Mesendoderm (in vitro differentiated cells): ENCODE results near the gene BEST2.

Experiments
- DNase-seq: peaks from one replicate; pipeline ENCODE4 v3.0.0; 2013
- H2AK5ac ChIP-seq: 2 replicates; pipeline ENCODE4 v1.6.1; 2013; ENCODE audit warnings: low read length, inconsistent platforms
- H2BK120ac ChIP-seq: 2 replicates; pipeline ENCODE4 v1.6.1; 2013; ENCODE audit warnings: low read depth, mild to moderate bottlenecking, low read length, moderate library complexity, mixed read lengths
- H2BK15ac ChIP-seq: replicated peaks from 2 replicates; pipeline ENCODE4 v1.6.1; 2013; ENCODE audit warnings: low read depth, mild to moderate bottlenecking, moderate library complexity
- H2BK5ac ChIP-seq: 2 replicates; pipeline ENCODE4 v1.6.1; 2013; ENCODE audit warnings: low read length, inconsistent platforms
- H3K18ac ChIP-seq: 2 replicates; pipeline ENCODE4 v1.6.1; 2013; ENCODE audit warnings: mild to moderate bottlenecking, low read length, mixed read lengths
- H3K23ac ChIP-seq: one replicate; pipeline ENCODE4 v1.6.1; 2013; ENCODE audit warnings: low read length
- H3K27ac ChIP-seq: 2 replicates; pipeline ENCODE4 v1.5.1; 2013; ENCODE audit warnings: low read depth, mild to moderate bottlenecking, inconsistent platforms, low read length, moderate library complexity
- H3K27me3 ChIP-seq: 2 replicates; pipeline ENCODE4 v1.6.1; 2013; ENCODE audit warnings: low read length, control low read depth, mild to moderate bottlenecking, inconsistent platforms; ENCODE audit not compliant: insufficient read depth, poor library complexity
- H3K36me3 ChIP-seq: 2 replicates; pipeline ENCODE4 v1.6.1; 2013; ENCODE audit warnings: low read length, inconsistent platforms; ENCODE audit not compliant: control insufficient read depth, insufficient read depth
- H3K4ac ChIP-seq: one replicate; pipeline ENCODE4 v1.6.1; 2013; ENCODE audit warnings: low read depth, mild to moderate bottlenecking, low read length, moderate library complexity
- H3K4me1 ChIP-seq: 2 replicates; pipeline ENCODE4 v1.6.1; 2013; ENCODE audit warnings: low read depth, low read length, inconsistent platforms; ENCODE audit not compliant: control insufficient read depth
- H3K4me2 ChIP-seq: 2 replicates; pipeline ENCODE4 v1.6.1; 2013; ENCODE audit warnings: low read length
- H3K4me3 ChIP-seq: 2 replicates; pipeline ENCODE4 v1.5.1; 2013; ENCODE audit warnings: mild to moderate bottlenecking, low read length
- H3K56ac ChIP-seq: one replicate; pipeline ENCODE4 v1.6.1; 2013; ENCODE audit warnings: low read length
- H3K79me1 ChIP-seq: 2 replicates; pipeline ENCODE4 v1.6.1; 2013; ENCODE audit warnings: low read length, inconsistent platforms
- H3K79me2 ChIP-seq: 2 replicates; pipeline ENCODE4 v1.6.1; 2013; ENCODE audit warnings: mild to moderate bottlenecking, low read length; ENCODE audit not compliant: control insufficient read depth, insufficient read depth
- H3K9ac ChIP-seq: 2 replicates; pipeline ENCODE4 v1.6.1; 2013; ENCODE audit warnings: low read length, inconsistent platforms
- H4K5ac ChIP-seq: one replicate; pipeline ENCODE4 v1.6.1; 2013; ENCODE audit warnings: low read length
- H4K8ac ChIP-seq: one replicate; pipeline ENCODE4 v1.6.1; 2013; ENCODE audit warnings: low read depth, mild to moderate bottlenecking, control low read depth, low read length, moderate library complexity
- WGBS: extraction: QIAGEN DNeasy Blood & Tissue Kit; methylation state at CpG from one replicate; pipeline ENCODE4 v1.1.7; 2013; ENCODE audit warnings: low lambda C conversion rate, missing lambda C conversion rate; ENCODE audit not compliant: insufficient coverage; ENCODE audit errors: extremely low coverage; 5-methylcytosine and 5-hydroxymethylcytosine counted together

BEST2 gene

GRCh38 chr19:12757544-12758274 is 6.1 kb downstream of the BEST2 start:
- peak; percentile 89 for DNase-seq
- Histone ChIP-seq H2BK120ac (no peak overlapping the region), H3K79me2 (no peaks in the 10 kb centered on the region), H3K79me1 (no peaks in the 10 kb centered on the region), H3K4me2 (peak overlapping the region; percentile 16), H3K36me3 (no peaks in the 10 kb centered on the region), H3K9ac (peak overlapping the region; percentile 36), H3K27ac (no peak overlapping the region), H2BK15ac (no peak overlapping the region), H3K4ac (no peak overlapping the region), H3K27me3 (no peaks in the 10 kb centered on the region), H4K8ac (no peak overlapping the region), H2AK5ac (no peak overlapping the region), H4K5ac (no peak overlapping the region), H2BK5ac (no peak overlapping the region), H3K56ac (peak overlapping the region; percentile 68), H3K4me1 (no peaks in the 10 kb centered on the region), H3K4me3 (no peak overlapping the region), H3K18ac (no peak overlapping the region), H3K23ac (no peak overlapping the region)
- no CpG with 5 or more reads among the region's 60 CpGs for WGBS

GRCh38 chr19:12759686-12760085 is 8.1 kb downstream of the BEST2 start:
- no CpG with 5 or more reads among the region's 6 CpGs for WGBS
- Histone ChIP-seq H3K4me1 (no peaks in the 10 kb centered on the region), H2BK5ac (no peak overlapping the region)

GRCh38 chr19:12763100-12763499 is 11.5 kb downstream of the BEST2 start:
- no peak overlapping the region for H2BK5ac ChIP-seq
- H2BK15ac ChIP-seq, result no peak overlapping the region
- WGBS, result no CpG with 5 or more reads among the region's 11 CpGs
- no peak overlapping the region for H2BK120ac ChIP-seq
- H3K23ac ChIP-seq, result no peak overlapping the region
- no peak overlapping the region for H3K18ac ChIP-seq
- no peaks in the 10 kb centered on the region for H3K79me2 ChIP-seq
- no peak overlapping the region for H4K5ac ChIP-seq
- no peaks in the 10 kb centered on the region for H3K4me1 ChIP-seq
- H2AK5ac ChIP-seq, result no peak overlapping the region
- no peaks in the 10 kb centered on the region for H3K27me3 ChIP-seq
- DNase-seq, result no peak
- no peak overlapping the region for H3K4me2 ChIP-seq
- no peak overlapping the region for H3K9ac ChIP-seq
- H3K56ac ChIP-seq, result no peak overlapping the region
- H3K79me1 ChIP-seq, result no peaks in the 10 kb centered on the region
- no peak overlapping the region for H4K8ac ChIP-seq
- H3K4ac ChIP-seq, result no peak overlapping the region
- peaks cover 8% of the 10 kb centered on the region for H3K36me3 ChIP-seq
- no peak overlapping the region for H3K27ac ChIP-seq
- H3K4me3 ChIP-seq, result no peak overlapping the region

More at GRCh38 chr19:12759686-12760085, 8.1 kb downstream of the BEST2 start:
- no peak overlapping the region for H2BK15ac ChIP-seq
- no peak overlapping the region for H3K23ac ChIP-seq
- no peak overlapping the region for H3K18ac ChIP-seq
- H4K8ac ChIP-seq, result no peak overlapping the region
- H3K79me1 ChIP-seq, result no peaks in the 10 kb centered on the region
- no peak for DNase-seq
- H3K9ac ChIP-seq, result no peak overlapping the region
- no peak overlapping the region for H3K56ac ChIP-seq
- H3K79me2 ChIP-seq, result no peaks in the 10 kb centered on the region
- no peaks in the 10 kb centered on the region for H3K27me3 ChIP-seq
- H3K36me3 ChIP-seq, result peaks cover 8% of the 10 kb centered on the region
- no peak overlapping the region for H3K27ac ChIP-seq
- H2AK5ac ChIP-seq, result no peak overlapping the region
- no peak overlapping the region for H3K4me2 ChIP-seq
- H3K4me3 ChIP-seq, result no peak overlapping the region
- H3K4ac ChIP-seq, result no peak overlapping the region
- H4K5ac ChIP-seq, result no peak overlapping the region
- no peak overlapping the region for H2BK120ac ChIP-seq

GRCh38 chr19:12764698-12765097 is 13.1 kb downstream of the BEST2 start:
- Histone ChIP-seq H4K8ac (no peak overlapping the region), H3K79me2 (no peaks in the 10 kb centered on the region), H3K79me1 (no peaks in the 10 kb centered on the region), H2BK15ac (no peak overlapping the region), H3K4me3 (no peak overlapping the region), H3K4me1 (no peaks in the 10 kb centered on the region), H3K27ac (no peak overlapping the region), H4K5ac (no peak overlapping the region), H3K36me3 (peaks cover 8% of the 10 kb centered on the region), H3K23ac (no peak overlapping the region), H3K9ac (no peak overlapping the region), H3K4ac (no peak overlapping the region), H3K56ac (no peak overlapping the region), H2BK5ac (no peak overlapping the region), H3K27me3 (no peaks in the 10 kb centered on the region), H3K18ac (no peak overlapping the region), H3K4me2 (no peak overlapping the region), H2AK5ac (no peak overlapping the region), H2BK120ac (no peak overlapping the region)
- WGBS, result no CpG with 5 or more reads among the region's 16 CpGs
- DNase-seq, result no peak

- no peak overlapping the region for H2AK5ac ChIP-seq
- H3K36me3 ChIP-seq, result peaks cover 8% of the 10 kb centered on the region
- no peak overlapping the region for H3K27ac ChIP-seq
- no peak overlapping the region for H3K56ac ChIP-seq
- no peak overlapping the region for H3K18ac ChIP-seq
- H3K79me2 ChIP-seq, result no peaks in the 10 kb centered on the region
- H3K4me2 ChIP-seq, result no peak overlapping the region
- H3K23ac ChIP-seq, result no peak overlapping the region
- H2BK5ac ChIP-seq, result no peak overlapping the region
- H4K5ac ChIP-seq, result no peak overlapping the region
- no peak overlapping the region for H2BK15ac ChIP-seq
- no peak overlapping the region for H3K4ac ChIP-seq
- H3K27me3 ChIP-seq, result no peaks in the 10 kb centered on the region
- H3K79me1 ChIP-seq, result no peaks in the 10 kb centered on the region
- no peak overlapping the region for H3K4me3 ChIP-seq
- no peak overlapping the region for H3K9ac ChIP-seq
- no peak overlapping the region for H2BK120ac ChIP-seq
- DNase-seq, result no peak
- no CpG with 5 or more reads among the region's 30 CpGs for WGBS
- H4K8ac ChIP-seq, result no peak overlapping the region
- H3K4me1 ChIP-seq, result no peaks in the 10 kb centered on the region
Measured at GRCh38 chr19:12766051-12766521, 14.5 kb downstream of the BEST2 start.

- no peaks in the 10 kb centered on the region for H3K27me3 ChIP-seq
- H3K18ac ChIP-seq, result no peak overlapping the region
- H3K4me3 ChIP-seq, result no peak overlapping the region
- H3K4ac ChIP-seq, result no peak overlapping the region
- no peak overlapping the region for H3K56ac ChIP-seq
- no peak for DNase-seq
- no peaks in the 10 kb centered on the region for H3K4me1 ChIP-seq
- no peak overlapping the region for H3K23ac ChIP-seq
- no peak overlapping the region for H2BK15ac ChIP-seq
- no peaks in the 10 kb centered on the region for H3K79me2 ChIP-seq
- no CpG with 5 or more reads among the region's 11 CpGs for WGBS
- H3K4me2 ChIP-seq, result no peak overlapping the region
- H3K36me3 ChIP-seq, result peaks cover 8% of the 10 kb centered on the region
- H4K8ac ChIP-seq, result no peak overlapping the region
- no peak overlapping the region for H2BK120ac ChIP-seq
- H4K5ac ChIP-seq, result no peak overlapping the region
- no peak overlapping the region for H2BK5ac ChIP-seq
- H3K9ac ChIP-seq, result no peak overlapping the region
- no peaks in the 10 kb centered on the region for H3K79me1 ChIP-seq
- H3K27ac ChIP-seq, result no peak overlapping the region
- no peak overlapping the region for H2AK5ac ChIP-seq
Measured at GRCh38 chr19:12767150-12767549, 15.6 kb downstream of the BEST2 start.
